ENCODE data around the gene ANTXRL.
"Not testable (repeated sequence)": the region's sequence is repeated elsewhere in the genome, so short reads cannot be mapped to it uniquely, and the experiment has no call there.

ANTXRL gene

DNA sequence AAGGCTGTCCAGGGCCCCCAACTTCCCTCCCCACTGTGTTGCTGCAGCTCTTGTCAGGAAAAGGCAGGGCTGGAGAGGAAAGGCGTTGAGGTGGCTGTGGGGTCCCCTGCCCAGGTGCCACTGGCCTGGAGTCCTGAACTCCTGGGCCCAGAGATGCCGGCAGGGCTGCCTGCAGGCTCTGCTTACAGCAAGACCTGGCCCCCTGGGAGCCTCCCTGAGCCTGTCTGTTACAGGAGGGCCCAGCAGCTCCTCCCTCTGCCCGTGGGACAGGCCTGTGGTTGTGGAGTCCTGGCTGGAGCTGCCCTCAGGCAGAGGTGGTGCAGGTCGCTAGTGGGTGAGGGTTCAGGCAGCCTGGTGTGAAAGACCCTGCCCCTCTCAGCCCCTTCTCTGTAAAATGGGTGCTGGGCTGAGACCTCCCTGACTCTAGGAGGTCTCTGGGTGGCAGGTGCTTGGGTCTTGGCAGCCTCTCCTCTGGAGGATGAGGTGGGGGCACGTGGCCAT is 9.9 kb downstream of the ANTXRL start:
- no peak for DNase-seq

GRCh38 chr10:46297406-46298204 is 10.8 kb downstream of the ANTXRL start:
- no peak for DNase-seq

DNA sequence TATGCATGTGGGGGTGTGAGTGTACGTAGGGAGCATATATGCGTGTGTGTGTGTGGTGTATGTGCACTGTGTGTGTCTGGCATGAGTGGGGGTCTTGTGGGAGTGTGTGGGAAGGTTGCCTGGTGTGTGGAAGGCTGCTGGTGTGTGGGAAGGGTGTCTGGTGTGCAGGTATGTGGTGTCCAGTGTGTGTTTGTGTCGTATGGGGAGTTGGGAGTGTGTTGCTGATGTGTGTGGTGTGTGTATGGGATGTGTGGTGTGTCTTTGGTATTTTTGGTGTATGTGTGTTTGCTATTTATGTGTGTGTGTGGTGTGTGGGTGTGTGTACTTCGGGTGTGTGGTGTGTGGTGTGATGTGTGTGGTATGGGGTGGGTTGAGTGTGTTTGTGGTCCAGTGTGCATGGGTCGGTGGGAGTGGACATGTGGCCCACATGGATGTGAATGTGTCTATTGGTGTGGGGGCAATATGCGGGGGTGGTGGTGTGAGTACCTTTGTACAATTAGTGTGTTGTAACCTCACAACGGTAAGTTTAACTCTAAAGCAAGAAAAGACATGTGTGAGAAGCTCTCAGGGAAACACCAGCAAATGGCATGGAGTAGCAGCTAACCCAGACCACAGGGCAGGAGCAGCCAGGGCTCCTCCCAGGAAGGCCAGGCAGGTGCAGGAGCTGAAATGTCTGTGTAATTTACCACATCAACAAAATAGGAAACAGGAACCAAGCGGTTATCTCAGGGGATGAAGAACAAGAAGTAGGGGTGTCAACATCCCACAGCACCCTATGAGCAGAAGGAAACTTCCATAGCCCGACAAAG is 11.9 kb downstream of the ANTXRL start:
- no peak for DNase-seq

DNA sequence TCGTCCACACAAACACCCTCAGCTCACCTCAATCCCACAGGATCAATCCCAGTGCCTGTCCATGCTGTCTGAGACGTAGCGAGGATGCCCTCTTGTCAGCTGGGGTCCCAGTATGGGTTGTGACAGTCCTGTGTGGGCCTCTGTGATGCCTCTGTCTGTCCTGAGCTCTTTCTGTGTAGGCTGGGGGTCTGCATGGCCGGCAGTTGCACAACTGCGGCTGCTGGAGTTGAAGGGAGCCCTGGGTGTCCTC is 12.4 kb downstream of the ANTXRL start:
- no peak for DNase-seq

DNA sequence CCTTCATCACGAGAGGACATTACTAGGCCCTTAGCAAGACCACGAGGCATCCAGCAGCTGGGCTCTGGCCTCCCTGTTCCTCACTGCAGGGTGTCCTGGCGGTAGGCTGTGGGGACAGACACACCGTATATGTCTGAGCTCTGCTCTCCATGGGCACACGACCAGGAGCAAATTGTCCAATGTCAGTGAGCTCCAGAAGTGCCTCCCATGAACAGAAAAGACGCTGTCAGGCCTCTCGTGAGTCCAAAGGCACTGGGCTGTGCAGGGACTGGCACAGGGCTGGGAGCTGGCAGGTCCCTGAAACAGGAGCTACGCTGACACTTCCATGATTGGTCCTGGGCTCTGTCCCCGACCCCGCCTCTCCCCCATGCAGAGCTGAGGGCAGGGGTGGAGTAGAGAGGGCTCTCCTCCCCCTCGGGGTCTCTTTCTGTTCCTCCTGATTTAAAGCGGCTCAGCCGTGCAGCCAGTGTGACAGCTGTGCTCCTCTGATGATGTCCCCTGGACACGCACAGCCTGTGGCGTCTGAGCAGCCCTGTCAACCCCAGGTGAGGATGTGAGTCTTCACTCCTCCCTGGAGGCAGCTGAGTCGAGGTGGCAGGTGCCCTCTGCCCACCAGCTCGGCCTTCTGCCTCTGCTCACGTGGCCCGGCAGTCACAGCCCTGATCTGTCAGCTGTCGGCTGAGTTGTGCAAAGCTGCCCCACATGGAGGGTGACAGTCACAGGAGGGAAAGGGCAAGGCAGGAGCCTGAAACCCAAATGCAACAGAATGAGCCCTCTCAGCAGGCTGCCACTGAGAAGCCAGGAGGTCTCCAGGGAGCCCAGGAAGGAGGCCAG is 13.0 kb downstream of the ANTXRL start:
- DNase-seq: no peak

- DNase-seq: not testable (repeated sequence)
Measured at GRCh38 chr10:46300370-46300711, 13.5 kb downstream of the ANTXRL start.

DNA sequence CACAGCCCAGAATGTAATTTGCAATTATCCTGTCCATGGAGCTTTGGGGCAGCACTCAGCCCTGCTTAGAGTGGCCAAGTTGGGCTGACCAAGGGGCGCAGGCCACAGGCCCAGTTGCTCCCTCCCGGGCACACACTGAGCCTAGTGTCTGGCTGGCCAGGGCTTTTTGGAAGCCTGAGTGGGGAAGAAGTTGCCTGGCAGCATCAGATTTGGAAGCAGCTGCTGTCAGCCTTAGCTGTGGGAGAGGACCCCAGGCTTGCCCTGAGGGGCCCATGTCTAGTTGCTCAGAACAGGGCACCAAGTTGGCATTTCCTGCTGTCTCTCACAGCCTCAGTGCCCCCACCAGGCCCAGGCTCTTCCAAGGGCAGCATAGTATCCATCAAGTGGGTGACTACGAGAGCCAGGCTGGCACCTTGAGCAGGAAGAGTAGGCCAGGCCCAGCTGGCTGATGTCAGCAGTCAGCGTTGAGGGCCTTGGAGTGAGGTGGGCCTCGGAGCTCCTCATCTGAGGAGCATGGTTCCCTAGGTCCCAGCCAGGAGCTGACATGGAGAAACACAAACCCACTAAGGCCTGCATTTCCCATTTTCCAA is 14.4 kb downstream of the ANTXRL start:
- no peak for DNase-seq

- no peak for DNase-seq
Measured at GRCh38 chr10:46301721-46302479, 15.1 kb downstream of the ANTXRL start.

- DNase-seq: not testable (repeated sequence)
Measured at GRCh38 chr10:46302765-46303352, 16.1 kb downstream of the ANTXRL start.

DNA sequence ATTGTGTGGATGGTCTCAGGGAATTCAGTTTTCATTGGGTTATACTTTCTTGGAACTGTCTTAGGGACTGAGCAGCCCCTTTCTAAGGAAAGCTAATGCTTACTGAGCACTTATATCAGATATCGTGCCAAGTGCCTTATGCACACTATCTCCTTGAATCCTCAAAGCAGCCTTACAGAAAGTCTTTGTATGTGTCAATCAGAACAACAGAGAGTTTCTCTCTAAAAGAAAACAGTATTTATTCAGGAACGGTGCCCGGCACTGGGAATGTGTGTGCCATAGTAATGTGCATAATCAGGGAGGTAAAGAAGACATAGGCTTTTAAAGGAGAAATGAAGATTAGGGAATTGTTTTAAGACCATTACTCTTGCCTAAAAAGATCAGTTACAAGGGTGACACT is 17.3 kb downstream of the ANTXRL start:
- DNase-seq: no peak

GRCh38 chr10:46304671-46305070 is 17.9 kb downstream of the ANTXRL start:
- DNase-seq: peak; percentile 18

DNA sequence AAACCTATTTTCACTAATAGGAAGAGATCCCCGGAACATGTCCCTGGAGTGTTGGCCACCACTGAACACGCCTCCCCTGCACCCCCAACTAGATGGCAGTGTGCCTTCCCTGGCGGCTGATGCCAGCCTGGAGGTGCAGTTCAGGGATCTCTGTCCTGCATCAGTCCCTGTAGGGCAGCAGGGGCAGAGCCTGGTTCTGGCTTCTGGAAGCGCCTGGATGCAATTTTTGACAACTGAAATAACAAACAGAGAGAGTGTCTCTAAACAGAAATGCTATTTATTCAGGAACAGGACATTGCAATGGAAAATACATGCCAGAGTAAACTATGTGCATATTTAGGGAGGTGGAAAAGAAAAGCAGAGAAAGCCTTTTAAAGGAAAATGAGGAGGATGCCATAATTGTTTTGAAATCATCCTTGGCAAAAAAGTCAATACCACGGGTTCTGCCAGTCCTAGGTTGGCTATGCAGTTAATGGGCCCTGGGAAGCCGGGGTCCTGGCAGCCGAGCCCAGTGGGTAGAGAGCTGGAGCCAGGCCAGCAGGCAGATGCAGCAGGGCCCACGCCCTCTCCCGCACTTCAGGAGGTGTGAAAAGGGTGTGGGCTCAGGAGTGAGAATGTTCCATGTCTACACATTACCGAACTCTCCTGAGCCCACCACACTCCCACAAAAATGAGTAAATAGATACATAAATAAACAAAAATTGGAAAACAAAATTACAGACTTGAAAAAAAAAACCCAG is 18.5 kb downstream of the ANTXRL start:
- DNase-seq: no peak

DNA sequence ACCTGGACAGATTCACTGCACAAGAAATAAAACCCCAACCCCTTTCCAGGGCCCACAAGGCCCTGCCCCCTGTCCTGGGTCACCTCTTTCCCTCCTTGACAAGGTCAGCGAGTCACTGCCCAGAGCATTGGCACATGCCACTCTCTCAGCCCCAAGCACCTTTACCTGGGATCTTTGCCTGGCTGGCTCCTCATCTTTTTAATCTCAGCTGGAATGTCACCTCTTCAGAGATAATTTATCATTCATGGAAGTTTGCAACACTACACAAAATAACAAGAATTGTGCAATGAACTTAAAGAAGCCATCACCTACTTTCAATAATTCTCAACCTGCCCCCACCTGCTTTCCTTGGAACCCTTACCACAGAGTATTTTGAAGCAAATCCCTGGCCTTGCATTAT is 19.2 kb downstream of the ANTXRL start:
- DNase-seq: no peak

GRCh38 chr10:46306516-46307184 is 19.9 kb downstream of the ANTXRL start:
- peak; percentile 27 for DNase-seq

DNA sequence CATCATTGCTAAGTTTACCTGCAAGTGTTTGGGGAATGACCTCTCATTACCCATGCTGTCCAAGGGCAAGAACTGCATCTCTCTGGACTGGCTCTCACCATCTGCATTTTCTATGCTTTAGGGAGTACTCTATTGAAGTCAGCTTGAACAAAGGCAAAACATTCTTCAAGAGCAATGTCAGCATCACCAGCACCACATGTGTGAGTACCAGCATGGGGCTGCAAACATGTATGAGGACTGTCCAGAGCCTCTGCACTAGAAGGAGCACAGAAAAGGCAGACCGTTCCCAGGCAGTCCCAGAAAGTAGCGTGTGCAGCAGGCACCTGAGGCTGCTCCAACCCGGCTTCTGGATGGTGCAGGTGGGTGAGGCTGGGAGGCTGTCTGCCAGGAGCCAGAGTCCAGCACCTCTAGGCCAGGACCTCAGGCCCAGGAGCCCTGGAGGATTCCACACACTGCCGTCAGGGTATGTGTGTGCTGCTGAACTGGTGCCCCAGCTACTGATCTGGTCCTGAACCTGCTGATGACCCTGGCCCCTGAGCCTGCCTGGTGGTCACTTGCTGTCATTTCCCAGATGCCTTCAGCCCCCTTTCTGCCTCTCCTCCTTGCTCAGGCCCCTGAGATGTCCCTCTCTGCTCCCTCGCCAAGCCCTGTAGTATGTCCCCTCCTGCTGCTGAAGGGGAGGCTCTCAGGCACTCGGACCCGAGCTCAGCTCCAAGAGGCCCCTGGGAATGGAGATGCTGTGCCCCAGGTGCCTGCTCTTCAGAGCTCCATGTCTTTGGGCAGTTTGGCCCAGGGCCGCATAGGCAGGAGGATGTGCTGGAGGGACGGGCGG is 20.7 kb downstream of the ANTXRL start:
- DNase-seq: peak; percentile 21

DNA sequence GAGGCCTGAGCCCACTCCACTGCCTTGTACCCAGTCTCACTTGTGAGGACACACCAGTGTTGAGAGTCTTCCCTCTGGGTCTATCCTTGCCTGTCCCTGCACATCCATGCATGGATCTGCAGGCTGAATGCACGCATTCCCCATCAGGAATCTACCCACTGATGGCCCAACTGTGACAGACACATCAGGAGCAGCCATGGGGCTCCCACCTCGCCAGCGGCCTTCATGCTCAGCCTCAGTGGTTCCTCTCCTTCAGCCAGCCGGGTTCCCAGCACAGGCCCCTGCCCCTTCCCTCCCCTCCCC is 21.3 kb downstream of the ANTXRL start:
- DNase-seq: no peak

- DNase-seq: no peak
Measured at GRCh38 chr10:46308666-46309450, 22.1 kb downstream of the ANTXRL start.

DNA sequence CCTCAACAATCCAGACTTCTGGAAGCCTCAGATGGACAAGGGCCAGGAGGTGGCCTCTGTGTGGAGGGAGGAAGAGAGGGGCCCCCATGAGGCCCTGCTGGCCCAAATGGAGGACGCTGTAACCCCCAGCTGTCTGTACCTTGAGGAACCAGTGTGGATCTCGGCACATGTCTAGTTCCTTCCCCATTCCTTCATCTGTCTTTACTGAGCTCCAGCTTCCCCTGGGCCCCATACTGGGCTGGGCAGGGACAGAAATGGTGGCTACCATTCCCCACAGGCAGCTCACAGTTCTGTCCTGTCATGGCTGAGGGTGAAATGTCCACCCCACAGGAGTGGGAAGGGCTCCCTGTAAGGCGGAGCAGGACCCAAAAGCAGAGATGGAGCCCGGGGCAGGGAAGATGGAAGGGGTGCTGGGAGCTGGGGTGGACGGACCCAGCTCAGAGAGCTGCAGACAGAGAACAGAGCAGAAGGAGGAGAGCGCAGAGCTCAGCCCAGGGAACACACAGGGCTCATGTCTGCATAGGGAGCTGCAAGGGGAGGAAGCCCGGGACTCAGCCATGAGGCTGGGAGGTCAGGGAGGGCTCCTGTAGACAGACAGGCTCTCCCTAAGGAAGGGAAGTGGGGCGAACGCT is 22.8 kb downstream of the ANTXRL start:
- peak; percentile 21 for DNase-seq

DNA sequence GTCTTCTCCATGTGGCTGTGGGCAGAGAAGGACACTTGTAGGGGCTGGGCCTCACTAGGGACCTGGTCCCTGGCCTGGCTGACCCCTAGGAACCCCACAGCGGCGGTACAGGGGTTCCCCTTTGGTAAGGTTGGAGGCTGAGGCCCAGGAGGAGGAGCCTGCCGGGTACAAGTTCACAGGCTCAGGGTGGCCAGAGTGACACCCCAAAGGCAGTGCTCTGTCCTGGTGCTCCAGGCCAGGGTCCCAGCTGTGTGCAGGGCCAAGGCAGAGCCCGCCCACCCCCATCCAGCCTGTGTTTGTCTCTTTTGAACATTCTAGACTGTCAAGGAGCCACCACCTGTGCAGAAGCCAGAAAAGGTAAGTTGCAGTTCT is 23.3 kb downstream of the ANTXRL start:
- peak; percentile 22 for DNase-seq
